Osteocyte (in vitro differentiated cells): ENCODE data around the gene TBC1D17. TPM values are rescaled to one million over a fixed set of nuclear protein-coding genes. Genes with fewer than 3 reads are reported as not detected.

Source experiments
- DNase-seq: peaks from one replicate; pipeline ENCODE4 v3.0.0; 2021; ENCODE audit warnings: mixed read lengths; ENCODE audit not compliant: unreplicated experiment; ENCODE audit errors: extremely low spot score
- H3K27ac Mint-ChIP-seq: one replicate; pipeline ENCODE4 v1.8.0; 2021; ENCODE audit warnings: mild to moderate bottlenecking, mixed read lengths; ENCODE audit not compliant: unreplicated experiment
- H3K27me3 Mint-ChIP-seq: one replicate; pipeline ENCODE4 v1.8.0; 2021; ENCODE audit warnings: mixed read lengths; ENCODE audit not compliant: unreplicated experiment
- H3K36me3 Mint-ChIP-seq: one replicate; pipeline ENCODE4 v1.8.0; 2021; ENCODE audit warnings: mixed read lengths; ENCODE audit not compliant: unreplicated experiment
- H3K4me1 Mint-ChIP-seq: one replicate; pipeline ENCODE4 v1.8.0; 2021; ENCODE audit warnings: mixed read lengths; ENCODE audit not compliant: unreplicated experiment
- H3K4me3 Mint-ChIP-seq: one replicate; pipeline ENCODE4 v1.8.0; 2021; ENCODE audit warnings: mild to moderate bottlenecking, moderate library complexity, mixed read lengths; ENCODE audit not compliant: unreplicated experiment
- H3K9me3 Mint-ChIP-seq: one replicate; pipeline ENCODE4 v1.8.0; 2021; ENCODE audit warnings: mixed read lengths; ENCODE audit not compliant: unreplicated experiment
- total RNA-seq: library from RNA; stranded (reverse); gene quantifications from 2 replicates; pipeline ENCODE4 v1.2.1, GENCODE V29; 2021
- TF ChIP-seq, protein P1 (sequence below): fragments of 200-600 bp; sonication (generic); IDR thresholded peaks from 2 replicates; pipeline ENCODE4 v1.5.0; 2021; ENCODE audit warnings: antibody characterized with exemption, mild to moderate bottlenecking, moderate library complexity

The TBC1D17 gene
- total RNA-seq, 1 donor from 2014 or later: 71.9 TPM

DNA sequence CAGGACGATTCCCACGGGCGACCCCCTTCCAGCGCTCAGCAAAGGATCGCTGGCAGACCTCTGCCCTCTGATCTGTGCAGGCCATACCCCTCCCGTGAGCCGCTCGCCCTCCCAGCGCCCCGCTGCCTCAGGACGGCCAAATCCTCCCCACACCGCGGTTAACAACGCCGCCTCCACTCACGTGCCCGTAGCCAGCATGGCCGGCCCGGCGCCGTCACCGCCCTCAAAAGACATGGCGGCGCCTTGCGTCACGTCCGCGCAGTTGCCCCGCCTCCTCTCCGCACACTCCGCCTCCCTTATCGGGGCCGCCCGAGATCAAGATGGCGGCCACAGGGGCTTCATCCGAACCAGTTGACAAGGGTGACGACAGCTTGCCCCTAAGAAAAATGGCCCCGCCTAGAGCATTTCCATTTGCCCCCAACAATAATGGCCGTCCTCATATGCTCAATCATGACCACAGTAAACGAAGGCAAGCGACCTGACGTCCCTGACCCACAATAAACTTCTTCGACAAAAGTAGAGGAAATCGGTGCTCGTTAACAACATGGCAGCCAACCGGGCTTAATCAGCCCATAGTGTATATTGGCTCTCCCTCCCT lies 981 bp upstream of the TBC1D17 start:
- TF ChIP-seq, protein P1, sequence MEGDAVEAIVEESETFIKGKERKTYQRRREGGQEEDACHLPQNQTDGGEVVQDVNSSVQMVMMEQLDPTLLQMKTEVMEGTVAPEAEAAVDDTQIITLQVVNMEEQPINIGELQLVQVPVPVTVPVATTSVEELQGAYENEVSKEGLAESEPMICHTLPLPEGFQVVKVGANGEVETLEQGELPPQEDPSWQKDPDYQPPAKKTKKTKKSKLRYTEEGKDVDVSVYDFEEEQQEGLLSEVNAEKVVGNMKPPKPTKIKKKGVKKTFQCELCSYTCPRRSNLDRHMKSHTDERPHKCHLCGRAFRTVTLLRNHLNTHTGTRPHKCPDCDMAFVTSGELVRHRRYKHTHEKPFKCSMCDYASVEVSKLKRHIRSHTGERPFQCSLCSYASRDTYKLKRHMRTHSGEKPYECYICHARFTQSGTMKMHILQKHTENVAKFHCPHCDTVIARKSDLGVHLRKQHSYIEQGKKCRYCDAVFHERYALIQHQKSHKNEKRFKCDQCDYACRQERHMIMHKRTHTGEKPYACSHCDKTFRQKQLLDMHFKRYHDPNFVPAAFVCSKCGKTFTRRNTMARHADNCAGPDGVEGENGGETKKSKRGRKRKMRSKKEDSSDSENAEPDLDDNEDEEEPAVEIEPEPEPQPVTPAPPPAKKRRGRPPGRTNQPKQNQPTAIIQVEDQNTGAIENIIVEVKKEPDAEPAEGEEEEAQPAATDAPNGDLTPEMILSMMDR: no peak
- no peaks in the 10 kb centered on the region for H3K27me3 Mint-ChIP-seq
- peaks cover 24% of the 10 kb centered on the region for H3K36me3 Mint-ChIP-seq
- no peak overlapping the region for H3K27ac Mint-ChIP-seq
- no peak overlapping the region for H3K4me3 Mint-ChIP-seq
- peaks cover 23% of the 10 kb centered on the region for H3K4me1 Mint-ChIP-seq
- peak; percentile 99 for DNase-seq
- H3K9me3 Mint-ChIP-seq: no peaks in the 10 kb centered on the region

DNA sequence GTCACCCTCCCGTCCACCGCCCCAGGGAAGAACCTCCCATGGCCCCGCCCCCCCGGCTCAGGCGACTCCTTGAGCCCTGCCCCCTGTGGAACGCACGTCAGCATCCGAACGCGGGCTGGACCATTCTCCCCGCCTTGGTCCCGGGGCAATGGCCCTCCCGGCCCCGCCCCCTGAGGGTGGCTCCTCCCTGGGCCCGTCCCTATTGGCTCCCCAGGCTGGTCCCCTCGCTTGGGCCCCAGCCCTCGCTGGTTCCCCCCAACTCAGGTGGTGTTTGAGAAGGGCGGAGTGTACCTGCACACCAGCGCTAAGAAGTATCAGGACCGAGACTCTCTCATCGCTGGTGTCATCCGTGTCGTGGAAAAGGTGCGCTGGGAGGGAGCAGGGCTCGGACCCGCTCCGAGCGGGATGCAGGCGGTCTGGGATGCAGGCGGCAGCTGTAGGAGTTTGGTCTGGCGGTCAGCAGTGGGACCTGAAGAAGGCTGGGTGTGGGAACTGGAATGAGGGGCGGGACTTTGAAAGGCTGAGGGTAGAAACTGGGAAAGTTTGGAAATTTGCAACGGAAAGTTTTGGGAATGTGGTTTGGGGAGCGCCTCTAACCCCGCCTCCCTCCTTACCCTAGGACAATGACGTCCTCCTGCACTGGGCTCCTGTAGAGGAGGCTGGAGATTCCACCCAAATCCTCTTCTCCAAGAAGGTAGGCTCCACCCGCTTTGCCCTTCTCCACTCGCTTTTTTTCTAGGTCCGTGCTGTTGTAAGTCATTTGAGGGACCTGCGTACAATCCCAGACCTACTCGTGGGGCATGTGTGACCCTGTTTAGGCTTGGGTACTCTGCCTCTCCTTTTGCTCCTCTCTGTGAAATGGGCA lies 609 bp downstream of the TBC1D17 start:
- H3K9me3 Mint-ChIP-seq: no peaks in the 10 kb centered on the region
- H3K27me3 Mint-ChIP-seq: no peaks in the 10 kb centered on the region
- DNase-seq: peak; percentile 99
- no peak overlapping the region for H3K4me3 Mint-ChIP-seq
- H3K36me3 Mint-ChIP-seq: peaks cover 31% of the 10 kb centered on the region
- TF ChIP-seq, protein P1: no peak
- peaks cover 23% of the 10 kb centered on the region for H3K4me1 Mint-ChIP-seq
- no peak overlapping the region for H3K27ac Mint-ChIP-seq

DNA sequence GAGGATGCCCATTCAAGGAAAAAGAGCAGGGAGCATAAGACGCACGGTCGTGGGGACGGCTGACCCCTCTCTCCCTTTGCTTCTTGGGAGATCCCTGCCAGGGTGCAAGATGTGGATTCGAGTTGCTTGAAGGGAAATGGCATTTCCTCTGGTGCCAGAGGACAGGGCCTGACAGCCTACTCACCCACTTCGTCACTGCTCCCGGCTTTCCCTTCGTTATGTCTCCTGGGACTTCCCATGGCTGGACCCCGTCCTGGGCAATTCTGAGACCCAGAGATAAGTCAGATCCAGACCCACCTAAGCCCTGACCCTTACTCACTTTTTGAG lies 1.2 kb downstream of the TBC1D17 start:
- H3K27me3 Mint-ChIP-seq: no peaks in the 10 kb centered on the region
- no peak overlapping the region for H3K27ac Mint-ChIP-seq
- TF ChIP-seq, protein P1: no peak

DNA sequence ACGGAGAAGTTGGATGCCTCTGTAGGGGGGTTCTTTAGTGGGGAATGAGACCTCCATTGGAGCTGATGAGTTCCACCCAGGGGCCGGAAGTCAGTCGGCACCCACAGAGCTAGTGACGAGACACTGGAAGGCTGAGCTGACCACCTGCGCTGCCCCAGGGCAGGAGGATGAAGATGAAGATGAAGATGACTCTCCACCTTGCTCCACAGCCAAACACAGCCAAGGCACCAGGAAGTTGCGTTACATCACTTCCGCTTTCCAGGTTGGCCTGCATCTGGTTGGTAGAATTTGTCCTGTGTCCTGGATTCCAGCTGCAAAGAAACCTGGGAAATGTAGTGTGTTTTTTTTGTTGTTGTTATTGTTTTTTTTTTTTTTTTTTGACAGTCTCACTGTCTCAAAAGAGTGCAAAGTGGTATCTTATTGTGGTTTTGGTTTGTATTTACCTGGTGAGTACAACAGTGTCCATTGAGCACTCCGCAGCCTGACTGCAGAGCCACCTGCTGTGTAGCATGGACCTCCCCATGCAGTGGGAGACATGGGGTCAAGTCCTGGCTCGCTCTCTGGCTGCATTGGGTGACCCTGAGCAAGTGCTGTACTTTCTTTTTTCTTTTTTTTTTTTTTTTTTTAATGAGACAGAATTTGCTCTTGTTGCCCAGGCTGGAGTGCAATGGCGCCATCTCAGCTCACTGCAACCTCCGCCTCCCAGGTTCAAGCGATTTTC lies 1.9 kb downstream of the TBC1D17 start:
- H3K4me3 Mint-ChIP-seq: no peak overlapping the region
- H3K9me3 Mint-ChIP-seq: no peaks in the 10 kb centered on the region
- TF ChIP-seq, protein P1: no peak
- peaks cover 40% of the 10 kb centered on the region for H3K36me3 Mint-ChIP-seq
- no peak for DNase-seq
- H3K4me1 Mint-ChIP-seq: peaks cover 23% of the 10 kb centered on the region
- H3K27me3 Mint-ChIP-seq: no peaks in the 10 kb centered on the region
- no peak overlapping the region for H3K27ac Mint-ChIP-seq

More for the DNA sequence above, 1.2 kb downstream of the TBC1D17 start:
- H3K4me3 Mint-ChIP-seq: no peak overlapping the region
- peaks cover 37% of the 10 kb centered on the region for H3K36me3 Mint-ChIP-seq
- no peaks in the 10 kb centered on the region for H3K9me3 Mint-ChIP-seq
- H3K4me1 Mint-ChIP-seq: peaks cover 23% of the 10 kb centered on the region
- DNase-seq: no peak
